ENCODE data around the gene PPEF1. TPM values are rescaled to one million over a fixed set of nuclear protein-coding genes. Genes with fewer than 3 reads are reported as not detected.

Gene PPEF1, protein sequence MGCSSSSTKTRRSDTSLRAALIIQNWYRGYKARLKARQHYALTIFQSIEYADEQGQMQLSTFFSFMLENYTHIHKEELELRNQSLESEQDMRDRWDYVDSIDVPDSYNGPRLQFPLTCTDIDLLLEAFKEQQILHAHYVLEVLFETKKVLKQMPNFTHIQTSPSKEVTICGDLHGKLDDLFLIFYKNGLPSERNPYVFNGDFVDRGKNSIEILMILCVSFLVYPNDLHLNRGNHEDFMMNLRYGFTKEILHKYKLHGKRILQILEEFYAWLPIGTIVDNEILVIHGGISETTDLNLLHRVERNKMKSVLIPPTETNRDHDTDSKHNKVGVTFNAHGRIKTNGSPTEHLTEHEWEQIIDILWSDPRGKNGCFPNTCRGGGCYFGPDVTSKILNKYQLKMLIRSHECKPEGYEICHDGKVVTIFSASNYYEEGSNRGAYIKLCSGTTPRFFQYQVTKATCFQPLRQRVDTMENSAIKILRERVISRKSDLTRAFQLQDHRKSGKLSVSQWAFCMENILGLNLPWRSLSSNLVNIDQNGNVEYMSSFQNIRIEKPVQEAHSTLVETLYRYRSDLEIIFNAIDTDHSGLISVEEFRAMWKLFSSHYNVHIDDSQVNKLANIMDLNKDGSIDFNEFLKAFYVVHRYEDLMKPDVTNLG
- 0.13 TPM in 1 of 2 replicates, not detected in the other for total RNA-seq

DNA sequence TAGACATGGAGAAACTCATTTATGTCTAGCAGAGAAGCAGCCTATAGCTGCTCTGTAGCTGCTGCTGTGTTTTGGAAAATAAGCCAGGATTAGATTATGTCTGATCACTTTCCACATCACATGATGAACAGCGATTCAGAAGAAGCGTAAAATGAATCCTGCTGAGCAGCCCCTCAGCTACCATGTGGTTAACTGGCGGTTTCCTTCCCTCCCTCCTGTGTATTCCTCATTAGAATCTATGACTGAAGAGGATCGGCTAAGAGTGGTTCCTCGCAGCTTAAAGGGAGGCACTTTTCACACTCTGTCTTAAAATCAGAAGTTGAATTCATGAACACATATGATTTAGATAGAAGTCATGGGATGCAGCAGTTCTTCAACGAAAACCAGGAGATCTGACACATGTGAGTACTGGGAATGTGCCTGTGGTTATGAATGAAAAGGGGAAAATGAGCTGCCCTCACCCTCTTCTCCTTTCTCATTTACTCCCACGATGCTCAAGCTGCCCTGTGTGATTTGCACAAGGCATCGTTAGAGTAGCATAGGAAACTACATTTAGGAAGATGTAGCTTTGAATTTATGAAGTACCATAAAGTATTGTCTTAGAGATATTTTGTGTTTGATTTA, at the start of gene PPEF1:
Gene PPEF1, plus strand, starts transcription at position 220 of the 624 bp plus-strand sequence. Its CDS starts 136 bp downstream, at position 356.
- Histone ChIP-seq H3K4me3 (ENCODE audit: low read depth, low read length) (no peak within 1 kb of the TSS), H3K27me3 (ENCODE audit: control insufficient read depth, insufficient read depth, low read length) (no peaks in the 10 kb centered on the region), H3K36me3 (ENCODE audit: control insufficient read depth, insufficient read depth, low read length) (no peaks in the 10 kb centered on the region)
- TF ChIP-seq CTCF (IDR thresholded peaks at IDR 0.05; ENCODE audit: insufficient read depth, low read length, severe bottlenecking): no peak
- FAIRE-seq (no peak), DNase-seq (ENCODE audit: low read depth) (no peak)

- Histone ChIP-seq H3K36me3 (ENCODE audit: control insufficient read depth, insufficient read depth, low read length) (no peaks in the 10 kb centered on the region), H3K4me3 (ENCODE audit: low read depth, low read length) (no peak overlapping the region), H3K27me3 (ENCODE audit: control insufficient read depth, insufficient read depth, low read length) (no peaks in the 10 kb centered on the region)
- DNase-seq (ENCODE audit: low read depth): no peak
- TF ChIP-seq CTCF (IDR thresholded peaks at IDR 0.05; ENCODE audit: insufficient read depth, low read length, severe bottlenecking): no peak
- FAIRE-seq: no peak
These were observed 46.2 kb upstream of the PPEF1 start for GRCh38 chrX:18661273-18661672.

DNA sequence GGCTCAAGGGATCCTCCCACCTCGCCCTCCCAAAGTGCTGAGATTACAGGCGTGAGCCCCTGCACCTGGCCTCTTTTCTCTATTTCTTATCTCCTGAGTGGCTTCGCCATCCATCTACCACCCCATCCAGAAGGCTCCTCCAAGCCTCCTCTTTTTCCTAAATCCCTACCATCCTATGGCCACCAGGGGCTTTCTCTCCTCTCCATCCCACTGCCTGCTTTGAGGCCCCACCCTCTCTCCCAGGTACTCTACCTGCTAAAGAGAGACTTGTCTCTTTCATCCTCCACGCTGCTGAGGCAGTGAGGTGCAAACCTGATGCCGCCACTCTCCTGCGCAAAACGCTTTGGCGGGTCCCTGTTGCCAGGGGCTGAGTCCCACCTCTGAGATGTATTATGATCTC, 42.5 kb upstream of the PPEF1 start:
- no peak for DNase-seq (ENCODE audit: low read depth)
- Histone ChIP-seq H3K36me3 (ENCODE audit: control insufficient read depth, insufficient read depth, low read length) (no peaks in the 10 kb centered on the region), H3K27me3 (ENCODE audit: control insufficient read depth, insufficient read depth, low read length) (no peaks in the 10 kb centered on the region), H3K4me3 (ENCODE audit: low read depth, low read length) (no peak overlapping the region)
- TF ChIP-seq CTCF (IDR thresholded peaks at IDR 0.05; ENCODE audit: insufficient read depth, low read length, severe bottlenecking): no peak
- FAIRE-seq: no peak

DNA sequence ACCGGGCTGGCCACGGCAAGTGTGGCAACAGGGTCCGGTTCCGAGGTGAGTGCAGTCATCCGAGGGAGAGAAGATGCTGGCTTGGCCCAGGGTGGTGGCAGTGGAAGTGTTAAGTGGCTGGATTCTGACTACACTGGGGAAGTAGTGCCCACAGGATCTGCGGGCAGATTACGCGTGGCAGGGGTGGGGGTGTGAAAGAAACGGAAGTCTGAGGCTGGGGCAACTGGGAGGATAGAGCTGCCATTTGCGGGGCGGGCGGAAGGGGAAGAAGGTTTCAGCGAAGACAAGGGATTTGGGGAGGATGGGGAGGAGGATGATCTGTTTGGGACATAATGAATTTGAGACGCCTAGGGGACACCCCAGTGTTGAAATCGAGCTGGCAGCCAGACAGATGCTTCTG, 40.8 kb upstream of the PPEF1 start:
- no peak for DNase-seq (ENCODE audit: low read depth)
- H3K4me3 ChIP-seq (ENCODE audit: low read depth, low read length): no peak overlapping the region

More for the DNA sequence above, 40.8 kb upstream of the PPEF1 start:
- Histone ChIP-seq H3K36me3 (ENCODE audit: control insufficient read depth, insufficient read depth, low read length) (no peaks in the 10 kb centered on the region), H3K27me3 (ENCODE audit: control insufficient read depth, insufficient read depth, low read length) (no peaks in the 10 kb centered on the region)
- TF ChIP-seq CTCF (IDR thresholded peaks at IDR 0.05; ENCODE audit: insufficient read depth, low read length, severe bottlenecking): no peak
- FAIRE-seq: no peak
